Dermis microvascular lymphatic vessel endothelial cell (primary cell): ENCODE data around the gene TRIM9. TPM values are rescaled to one million over a fixed set of nuclear protein-coding genes. Genes with fewer than 3 reads are reported as not detected.

Source experiments
- DNase-seq, 2 donors: peaks; one replicate each; pipeline versions ENCODE4 v3.0.0 to v3.0.0-alpha.2; 2010; ENCODE audit warnings: low read depth in 2 of 2
- total RNA-seq: library from RNA; depleted of rRNA; stranded (reverse); fragments of >200 nt; gene quantifications from 2 replicates; pipeline ENCODE4 v1.2.1, GENCODE V29; 2014

Gene TRIM9
- total RNA-seq, 1 donor from 2014 or later = under 0.01 TPM

GRCh38 chr14:51058382-51058781, 36.5 kb downstream of the TRIM9 start:
- DNase-seq = no peak

GRCh38 chr14:51056421-51056820, 38.5 kb downstream of the TRIM9 start:
- DNase-seq = no peak

- no peak for DNase-seq
Measured at GRCh38 chr14:51053157-51053556, 41.7 kb downstream of the TRIM9 start.

DNA sequence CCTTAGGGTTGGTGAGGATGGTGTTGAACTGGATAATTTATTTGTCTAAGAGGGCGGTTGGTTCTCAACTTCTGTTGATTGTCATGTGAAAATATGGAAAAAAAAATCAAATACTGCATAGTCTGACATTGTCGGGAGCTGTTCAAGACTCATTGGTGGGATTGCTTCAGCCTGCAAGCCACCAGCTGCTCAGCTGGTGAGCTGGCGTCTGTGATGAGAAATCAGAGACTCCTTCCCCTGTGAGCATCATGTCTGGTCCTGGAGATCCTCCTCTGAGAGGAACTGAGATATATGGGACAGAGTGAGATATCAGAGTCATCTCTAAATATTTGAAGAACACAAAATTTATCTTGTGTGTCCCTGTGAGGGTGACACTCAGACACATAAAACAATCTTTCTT, 49.9 kb downstream of the TRIM9 start:
- DNase-seq = no peak

DNA sequence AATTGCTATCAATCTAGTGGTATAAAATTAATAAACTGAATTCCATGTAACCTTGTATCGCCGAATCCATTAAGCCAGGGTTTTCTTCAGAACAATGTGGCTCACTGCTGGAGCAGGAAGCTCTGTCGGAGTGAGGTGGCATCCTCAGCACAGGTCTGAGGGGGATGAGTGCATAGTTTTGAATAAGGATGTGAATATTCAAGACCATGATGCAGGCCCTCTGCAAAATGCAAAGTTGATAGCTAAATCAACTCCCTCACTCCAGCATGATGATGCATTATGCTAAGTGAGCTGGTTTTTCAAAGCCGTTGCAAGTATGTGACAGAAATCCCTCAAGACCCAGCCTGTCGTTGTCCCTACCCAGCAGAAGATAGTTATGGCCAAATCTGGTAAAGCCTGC, 53.0 kb downstream of the TRIM9 start:
- DNase-seq = no peak

DNA sequence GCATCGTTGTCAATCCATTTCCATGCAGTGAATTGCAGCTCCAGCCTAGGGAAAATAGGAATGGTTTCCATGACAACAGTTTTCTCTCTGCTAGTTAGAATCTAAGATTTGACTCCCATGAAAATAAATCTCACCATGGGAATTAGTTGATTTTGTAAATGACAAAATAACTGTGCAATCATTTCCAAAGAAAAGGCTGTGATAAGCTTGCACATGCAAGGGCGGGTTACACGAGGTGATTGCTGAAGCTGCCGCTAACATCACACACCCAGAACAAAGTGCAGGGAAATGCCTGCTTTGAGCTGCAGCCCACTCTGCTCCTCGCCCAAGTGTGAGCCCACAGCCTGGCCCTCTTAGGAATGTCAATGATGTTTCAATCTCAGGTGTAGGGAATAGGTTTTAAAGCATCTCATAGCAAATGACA, 53.8 kb downstream of the TRIM9 start:
- DNase-seq = no peak

GRCh38 chr14:51039252-51039651, 55.7 kb downstream of the TRIM9 start:
- no peak for DNase-seq

GRCh38 chr14:51035611-51036192, 59.2 kb downstream of the TRIM9 start:
- DNase-seq = no peak

DNA sequence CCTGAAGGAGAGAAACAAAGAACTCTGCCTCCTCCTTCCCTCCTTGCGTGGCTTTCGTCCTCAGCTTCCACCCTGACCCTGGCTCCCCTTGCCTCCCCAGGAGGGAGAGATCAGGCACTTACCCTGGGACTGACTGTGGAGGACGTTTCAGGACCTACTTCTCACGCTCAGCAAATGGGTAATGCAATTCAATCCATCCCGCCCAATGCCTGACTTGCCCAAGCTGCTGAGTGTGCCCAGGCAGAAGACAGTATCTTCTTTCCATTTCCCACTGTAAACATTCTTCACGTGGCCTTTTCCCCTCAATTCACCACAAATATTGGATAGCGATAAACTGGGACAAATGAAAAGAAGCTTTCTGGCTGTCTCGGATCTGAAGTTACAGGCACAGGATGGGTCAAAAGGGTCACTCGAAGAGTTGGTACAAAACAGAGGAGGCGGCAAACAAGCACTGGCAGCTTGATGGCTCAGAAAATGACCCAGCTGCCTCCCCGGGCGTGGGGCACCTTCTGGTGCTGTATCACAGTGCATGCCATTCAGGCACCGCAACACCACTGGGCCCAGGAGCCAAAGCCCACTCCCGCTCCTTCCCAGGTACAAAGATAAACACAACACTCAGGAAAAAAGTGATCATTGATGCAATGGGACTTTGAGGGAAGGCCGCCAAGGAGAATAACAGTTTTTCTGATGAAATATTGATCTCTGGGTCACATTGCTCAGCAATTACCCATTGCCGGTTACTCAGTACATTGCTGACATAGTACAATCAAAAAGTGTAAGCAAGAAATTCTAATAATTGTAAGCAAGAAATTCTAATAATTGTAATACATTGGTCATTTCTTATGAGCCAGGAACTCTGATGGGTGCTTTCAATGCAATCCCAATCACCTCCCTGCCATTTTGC, 65.8 kb downstream of the TRIM9 start:
- DNase-seq = no peak

DNA sequence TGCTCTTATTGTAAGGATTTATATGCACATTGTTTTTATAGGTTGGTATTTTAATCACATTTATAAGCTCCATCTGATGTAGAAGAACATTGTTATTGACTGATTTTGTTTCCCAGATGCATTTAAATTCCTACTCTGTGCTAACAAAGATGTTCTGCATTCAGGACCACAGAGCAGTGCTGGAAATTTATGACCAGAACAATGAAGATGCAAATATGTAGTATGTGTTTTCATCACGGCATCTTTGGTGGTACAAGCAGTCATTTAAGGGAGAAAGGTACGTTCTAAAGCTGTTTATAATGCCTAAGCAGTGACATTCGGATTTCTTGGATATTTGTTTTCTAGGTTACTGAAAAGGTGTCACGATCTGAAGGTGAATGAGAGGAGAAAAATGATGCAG, 66.5 kb downstream of the TRIM9 start:
- DNase-seq = no peak

GRCh38 chr14:51024377-51024776, 70.5 kb downstream of the TRIM9 start:
- DNase-seq = no peak

GRCh38 chr14:51023964-51024363, 70.9 kb downstream of the TRIM9 start:
- DNase-seq = no peak

- no peak for DNase-seq
Measured at GRCh38 chr14:51022769-51023168, 72.1 kb downstream of the TRIM9 start.

DNA sequence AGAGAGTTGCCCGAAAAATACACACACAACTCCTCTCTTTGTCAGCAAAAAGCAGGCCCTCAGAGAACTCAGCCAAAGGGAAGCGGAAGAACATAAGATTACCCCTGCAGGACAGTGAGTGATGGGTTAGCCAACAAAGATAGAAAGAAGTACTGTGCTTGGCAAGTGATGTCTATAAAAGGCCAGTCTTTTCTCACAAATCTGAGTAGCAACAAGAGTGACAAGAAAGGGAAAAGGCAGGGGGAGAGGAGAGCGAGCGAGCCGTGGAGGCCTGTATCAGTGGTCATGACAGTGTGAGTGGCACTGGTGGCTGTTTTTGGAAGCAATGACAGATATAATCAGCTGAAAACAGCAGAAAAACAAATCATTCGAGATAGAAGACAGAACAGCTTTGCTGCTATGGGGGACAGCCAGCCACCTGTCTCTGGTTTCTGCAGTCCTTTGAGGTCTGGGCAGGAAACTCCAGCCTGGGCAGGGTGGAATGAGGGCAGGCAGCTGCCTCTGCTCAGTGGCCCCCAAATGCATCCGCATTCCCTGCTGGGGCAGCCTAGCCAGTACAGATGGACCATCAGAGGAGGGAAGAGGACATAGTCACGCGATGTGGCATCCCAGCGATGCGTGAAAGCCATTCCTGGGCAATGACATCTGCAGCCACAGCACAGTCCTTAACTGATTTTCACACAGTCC, 74.7 kb downstream of the TRIM9 start:
- DNase-seq = no peak

GRCh38 chr14:51019089-51019488, 75.8 kb downstream of the TRIM9 start:
- DNase-seq = no peak

DNA sequence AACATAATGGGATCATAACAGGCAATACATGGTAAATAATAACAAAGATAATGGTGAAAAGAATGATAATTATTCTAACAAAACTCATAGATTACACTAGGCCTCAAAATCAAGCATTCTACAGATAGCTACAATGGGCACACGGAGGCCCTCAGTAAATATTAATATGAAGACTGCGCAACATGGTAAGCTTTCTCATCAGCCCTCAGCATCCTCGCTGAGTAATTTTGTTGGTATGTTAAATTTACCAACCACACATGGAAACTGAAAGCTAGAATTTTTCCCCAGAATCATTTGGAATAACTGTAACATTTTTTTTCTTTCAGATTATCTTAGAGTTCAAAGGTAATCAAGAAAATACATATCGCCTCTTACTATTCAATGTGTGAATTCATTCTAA, 76.4 kb downstream of the TRIM9 start:
- DNase-seq = no peak

- DNase-seq = peak in 1 of 2 donors; percentile 46
Measured at GRCh38 chr14:51014625-51015024, 80.3 kb downstream of the TRIM9 start.

GRCh38 chr14:51014086-51014485, 80.8 kb downstream of the TRIM9 start:
- peak in 1 of 2 donors; percentile 7 for DNase-seq

DNA sequence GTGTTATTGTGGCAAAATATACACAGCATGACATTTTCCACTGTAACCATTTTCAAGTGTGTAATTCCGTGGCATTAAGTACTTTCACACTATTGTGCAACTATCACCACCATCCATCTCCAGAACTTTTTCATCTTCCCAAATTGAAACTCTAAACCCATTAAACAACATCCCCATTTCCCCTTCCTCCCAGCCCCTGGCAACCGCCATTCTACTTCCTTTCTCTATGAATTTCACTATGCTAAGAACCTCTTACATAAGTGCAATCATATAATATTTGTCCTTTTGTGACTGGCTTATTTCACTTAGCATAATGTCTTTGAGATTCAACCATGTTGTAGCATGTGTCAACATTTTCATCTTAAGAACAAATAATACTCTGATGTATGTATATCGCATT, 82.8 kb downstream of the TRIM9 start:
- no peak for DNase-seq

GRCh38 chr14:51008446-51008845, 86.5 kb downstream of the TRIM9 start:
- no peak for DNase-seq

- no peak for DNase-seq
Measured at GRCh38 chr14:51006781-51007211, 88.1 kb downstream of the TRIM9 start.

DNA sequence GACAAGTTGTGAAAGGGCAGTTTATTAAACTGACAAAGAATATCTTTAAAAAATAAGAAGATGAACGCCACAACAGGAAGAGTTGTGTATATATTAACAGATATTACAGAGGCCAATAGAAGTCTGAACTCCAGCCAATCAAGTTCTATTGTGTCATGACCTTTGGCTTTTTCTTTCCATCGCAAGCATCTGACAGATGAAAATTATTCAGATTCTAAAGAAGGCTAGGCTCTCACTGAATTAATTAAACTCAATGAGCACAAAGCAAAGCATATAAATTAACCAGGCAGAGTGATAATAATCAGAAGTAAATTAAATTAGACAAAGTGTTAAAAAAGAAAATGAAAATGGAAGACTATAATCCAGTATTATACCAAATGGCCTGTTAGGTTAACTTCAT, 88.6 kb downstream of the TRIM9 start:
- DNase-seq = no peak
